Naive thymus-derived CD8-positive, alpha-beta T cell (primary cell): ENCODE measurements around the gene METTL24. TPM values are rescaled to one million over a fixed set of nuclear protein-coding genes. Genes with fewer than 3 reads are reported as not detected.

Source experiments
- ATAC-seq, 2 donors: fragments of 150-1000 bp; cut with Tn5 transposase in 1 of 2; sonication (Bioruptor Pico), chemical (Tn5 transposase) in 1 of 2; 1 replicate in 1 of 2; 2 replicates in 1 of 2; pipeline ENCODE4 v1.10.0; 2021; ENCODE audit warnings: mild to moderate bottlenecking in 2 of 2, moderate library complexity in 2 of 2
- POLR2A ChIA-PET: fragments of 350-600 bp; sonication (Branson Sonifier 250); formaldehyde crosslinking; loops from one replicate; lab custom pipeline; 2021; ENCODE audit warnings: antibody characterized with exemption; lab: Charles Lee
- DNase-seq, 10 donors: peaks; one replicate each; pipeline versions ENCODE4 v3.0.0 to v3.0.0-alpha.2; 2020 to 2022
- H3K27ac Mint-ChIP-seq, 10 donors: one replicate each; pipeline ENCODE4 v1.8.0; 2020 to 2022; ENCODE audit warnings: mild to moderate bottlenecking in 10 of 10, mixed read lengths in 10 of 10, moderate library complexity in 4 of 10, inconsistent platforms in 1 of 10
- H3K27me3 Mint-ChIP-seq, 5 donors: one replicate each; pipeline ENCODE4 v1.8.0; 2021 to 2022; ENCODE audit warnings: mixed read lengths in 5 of 5
- H3K36me3 Mint-ChIP-seq, 3 donors: one replicate each; pipeline ENCODE4 v1.8.0; 2020 to 2022; ENCODE audit warnings: mixed read lengths in 3 of 3, mild to moderate bottlenecking in 2 of 3, inconsistent platforms in 1 of 3
- H3K4me1 Mint-ChIP-seq, 4 donors: one replicate each; pipeline ENCODE4 v1.8.0; 2021 to 2022; ENCODE audit warnings: mixed read lengths in 4 of 4
- H3K4me3 Mint-ChIP-seq, 10 donors: one replicate each; pipeline ENCODE4 v1.8.0; 2020 to 2022; ENCODE audit warnings: mild to moderate bottlenecking in 10 of 10, mixed read lengths in 10 of 10, moderate library complexity in 6 of 10, inconsistent platforms in 1 of 10
- H3K9me3 Mint-ChIP-seq, 9 donors: one replicate each; pipeline ENCODE4 v1.8.0; 2020 to 2022; ENCODE audit warnings: mixed read lengths in 9 of 9, mild to moderate bottlenecking in 3 of 9, inconsistent platforms in 1 of 9, moderate library complexity in 1 of 9
- polyA plus RNA-seq, 3 donors: library from polyadenylated mRNA; unstranded; fragments of 300-500 nt; fragmentation: Illumina TruSeq; gene quantifications; one replicate each; pipeline ENCODE4 v1.2.3, GENCODE V29; 2021
- total RNA-seq, 8 experiments: library from RNA in 2 of 8; stranded (reverse) in 2 of 8; gene quantifications; one replicate each; pipeline ENCODE4 v1.2.3 and lab custom pipeline; 2021 to 2026

The METTL24 gene
- total and polyA plus RNA-seq, 5 experiments from 2014 or later = 0.58 to 2.0 (median 1.2) TPM; not detected in 1

DNA sequence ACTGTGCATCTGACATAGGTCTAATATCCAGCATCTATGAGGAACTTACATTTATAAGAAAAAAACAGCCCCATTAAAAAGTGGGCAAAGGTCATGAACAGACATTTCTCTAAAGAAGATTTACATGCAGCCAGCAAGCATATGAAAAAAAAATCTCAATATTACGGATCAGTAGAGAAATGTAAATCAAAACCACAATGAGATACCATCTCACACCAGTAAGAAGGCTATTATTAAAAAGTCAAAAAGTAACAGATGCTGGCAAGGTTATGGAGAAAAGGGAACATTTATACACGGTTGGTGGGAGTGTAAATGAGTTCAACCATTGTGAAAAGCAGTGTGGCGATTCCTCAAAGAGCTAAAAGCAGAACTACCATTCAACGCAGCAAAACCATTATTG lies 13.1 kb downstream of the METTL24 start:
- Mint-ChIP-seq H3K4me1 (peaks cover 0 to 6% (median 1%) of the 10 kb centered on the region in 4 donors), H3K4me3 (no peak overlapping the region), H3K27ac (peak overlapping the region in 1 of 10 donors; percentile 5), H3K9me3 (no peaks in the 10 kb centered on the region), H3K27me3 (no peaks in the 10 kb centered on the region), H3K36me3 (no peaks in the 10 kb centered on the region)
- POLR2A ChIA-PET = no interaction called here
- no peak for ATAC-seq
- no peak for DNase-seq

DNA sequence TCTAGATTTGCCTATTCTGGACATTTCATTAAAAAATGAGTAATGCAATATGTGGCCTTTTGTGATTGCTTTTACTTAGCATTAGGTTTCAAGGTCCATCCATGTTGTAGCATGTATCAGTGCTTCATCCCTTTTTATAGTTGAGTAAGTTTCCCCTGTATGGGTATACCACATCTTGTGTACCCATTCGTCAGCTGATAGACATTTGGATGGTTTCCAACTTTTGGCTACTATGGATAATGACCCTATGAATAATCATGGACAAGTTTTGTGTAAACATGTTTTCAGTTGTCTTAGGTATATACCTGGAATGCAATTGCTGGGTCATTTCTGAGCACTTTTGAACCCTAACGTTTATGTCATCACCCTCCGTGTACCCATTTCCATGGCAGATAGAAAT lies 15.4 kb downstream of the METTL24 start:
- peaks cover 0 to 1% (median 0%) of the 10 kb centered on the region in 5 donors for H3K27me3 Mint-ChIP-seq
- no peak overlapping the region for H3K4me3 Mint-ChIP-seq
- H3K36me3 Mint-ChIP-seq = no peaks in the 10 kb centered on the region
- no peak for DNase-seq
- POLR2A ChIA-PET = no interaction called here
- H3K9me3 Mint-ChIP-seq = no peaks in the 10 kb centered on the region
- peaks cover 0 to 6% (median 1%) of the 10 kb centered on the region in 4 donors for H3K4me1 Mint-ChIP-seq
- H3K27ac Mint-ChIP-seq = no peak overlapping the region
- no peak for ATAC-seq

DNA sequence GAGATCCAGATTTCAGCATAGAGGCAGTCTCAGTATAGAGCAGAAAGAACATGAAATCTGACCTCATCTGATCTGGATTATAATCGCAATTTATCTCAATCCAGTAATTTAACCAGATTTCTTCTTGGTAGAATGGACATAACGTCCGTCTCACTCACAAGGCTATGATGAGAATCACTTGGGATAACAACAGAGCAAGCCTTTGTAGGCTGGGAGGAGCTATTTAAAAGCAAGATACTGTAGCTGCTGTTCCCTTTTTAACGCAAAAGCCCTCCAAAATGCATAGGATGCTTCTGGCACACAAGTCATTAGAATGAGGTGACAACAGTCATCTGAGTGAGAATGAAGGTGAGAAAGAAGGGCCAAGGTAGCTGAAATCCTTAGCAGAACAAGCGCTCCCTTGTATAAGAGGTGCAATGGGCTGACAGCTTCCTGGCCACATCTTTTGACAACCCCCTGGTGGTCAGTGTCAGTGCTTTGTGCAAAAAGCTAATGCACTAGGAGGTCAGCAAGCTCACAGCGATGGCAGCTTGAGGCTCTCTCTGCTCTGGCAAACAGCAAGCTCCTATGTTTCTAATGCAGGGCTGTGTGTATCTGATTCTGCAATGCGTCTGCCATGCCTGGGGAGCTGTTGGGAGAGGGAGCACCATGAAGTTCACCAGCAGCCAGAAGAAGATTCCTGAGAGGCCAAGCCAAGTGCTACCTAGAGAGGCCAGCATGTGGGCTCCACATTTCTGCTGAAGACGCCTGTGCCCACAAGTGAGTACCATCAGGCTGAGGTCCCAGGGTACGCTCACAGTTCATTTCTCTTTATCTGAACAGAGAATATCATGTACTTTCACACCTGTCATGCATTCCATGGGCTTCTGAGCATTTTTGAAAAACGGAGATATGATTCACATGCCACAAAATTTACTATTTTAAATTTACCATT lies 16.2 kb downstream of the METTL24 start:
- Mint-ChIP-seq H3K36me3 (no peaks in the 10 kb centered on the region), H3K4me1 (peaks cover 0 to 6% (median 1%) of the 10 kb centered on the region in 4 donors), H3K27me3 (peaks cover 0 to 1% (median 0%) of the 10 kb centered on the region in 5 donors), H3K27ac (no peak overlapping the region), H3K4me3 (no peak overlapping the region), H3K9me3 (no peaks in the 10 kb centered on the region)
- POLR2A ChIA-PET = no interaction called here
- DNase-seq = no peak
- no peak for ATAC-seq

DNA sequence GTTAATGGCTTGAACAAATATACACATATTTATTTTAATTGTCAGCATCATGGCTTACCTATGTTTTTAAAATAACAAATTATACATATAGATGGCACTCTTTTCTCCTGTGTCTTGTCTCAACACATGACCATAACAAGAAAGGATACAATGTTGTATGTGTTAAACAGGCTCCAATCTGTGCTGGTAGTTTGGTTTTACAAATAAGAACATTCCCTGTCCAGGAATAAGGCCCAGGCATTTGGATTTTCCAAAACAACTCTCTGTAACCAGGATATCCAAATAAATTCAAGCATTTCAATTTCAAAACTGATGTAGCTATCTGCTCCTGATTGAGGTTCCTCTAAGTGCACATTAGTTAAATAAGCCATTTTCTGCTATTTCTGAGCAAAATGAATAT lies 17.1 kb downstream of the METTL24 start:
- DNase-seq (no peak), ATAC-seq (no peak)
- Mint-ChIP-seq H3K36me3 (no peaks in the 10 kb centered on the region), H3K27me3 (peaks cover 0 to 1% (median 0%) of the 10 kb centered on the region in 5 donors), H3K9me3 (peaks cover 0 to under 1% (median 0%) of the 10 kb centered on the region in 9 donors), H3K4me1 (peaks cover 0 to 6% (median 1%) of the 10 kb centered on the region in 4 donors), H3K4me3 (no peak overlapping the region), H3K27ac (no peak overlapping the region)
- POLR2A ChIA-PET = no interaction called here

- no peak overlapping the region for H3K27ac Mint-ChIP-seq
- H3K36me3 Mint-ChIP-seq = no peaks in the 10 kb centered on the region
- H3K4me1 Mint-ChIP-seq = peaks cover 0 to 6% (median 1%) of the 10 kb centered on the region in 4 donors
- POLR2A ChIA-PET = no interaction called here
- no peak for ATAC-seq
- H3K27me3 Mint-ChIP-seq = peaks cover 0 to 1% (median 0%) of the 10 kb centered on the region in 5 donors
- H3K9me3 Mint-ChIP-seq = peaks cover 0 to 3% (median 0%) of the 10 kb centered on the region in 9 donors
- DNase-seq = no peak
- H3K4me3 Mint-ChIP-seq = no peak overlapping the region
Measured at GRCh38 chr6:110340392-110340965, 17.7 kb downstream of the METTL24 start.

DNA sequence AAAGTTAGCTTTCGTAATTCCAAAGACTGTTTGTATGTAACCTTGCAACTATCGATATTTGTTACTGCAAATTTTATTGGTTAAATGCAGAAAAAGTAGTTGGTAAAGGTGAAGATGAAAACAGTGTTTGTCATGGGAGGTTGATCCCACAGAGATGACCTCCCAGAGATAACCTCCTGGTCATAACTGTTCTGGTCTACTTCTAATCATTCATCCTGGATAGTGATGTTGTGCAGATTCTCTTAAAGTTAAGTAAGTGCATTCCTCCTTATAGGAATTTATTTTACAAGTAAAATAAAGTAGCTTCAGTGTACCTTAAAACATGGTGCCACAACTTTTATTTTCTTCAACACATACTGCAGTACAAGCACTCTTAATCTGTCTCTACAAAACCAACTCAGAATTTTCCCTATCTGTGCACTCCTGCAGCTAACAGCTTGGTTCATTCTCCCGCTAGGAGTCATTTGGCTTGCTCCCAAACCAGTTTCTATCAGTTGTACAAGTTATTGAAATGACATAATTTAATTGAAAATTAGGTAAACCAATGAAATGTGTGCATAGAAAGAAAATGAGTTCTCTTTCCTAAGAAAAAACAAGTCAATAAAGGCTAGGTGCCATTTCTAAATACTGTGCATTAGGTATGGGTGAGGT lies 19.2 kb downstream of the METTL24 start:
- peaks cover 0 to 3% (median 0%) of the 10 kb centered on the region in 9 donors for H3K9me3 Mint-ChIP-seq
- H3K4me3 Mint-ChIP-seq = no peak overlapping the region
- ATAC-seq (no peak), DNase-seq (no peak)
- H3K27ac Mint-ChIP-seq = no peak overlapping the region
- POLR2A ChIA-PET = interaction anchor here (0.5 to 0.7 kb wide), 2 partner anchors 922 to 1415 kb away, joined by 3 to 4 read pairs; no protein-coding TSS in a partner anchor
- H3K27me3 Mint-ChIP-seq = peaks cover 0 to 3% (median 0%) of the 10 kb centered on the region in 5 donors
- H3K36me3 Mint-ChIP-seq = no peaks in the 10 kb centered on the region
- H3K4me1 Mint-ChIP-seq = peaks cover 7 to 8% (median 7%) of the 10 kb centered on the region in 4 donors

DNA sequence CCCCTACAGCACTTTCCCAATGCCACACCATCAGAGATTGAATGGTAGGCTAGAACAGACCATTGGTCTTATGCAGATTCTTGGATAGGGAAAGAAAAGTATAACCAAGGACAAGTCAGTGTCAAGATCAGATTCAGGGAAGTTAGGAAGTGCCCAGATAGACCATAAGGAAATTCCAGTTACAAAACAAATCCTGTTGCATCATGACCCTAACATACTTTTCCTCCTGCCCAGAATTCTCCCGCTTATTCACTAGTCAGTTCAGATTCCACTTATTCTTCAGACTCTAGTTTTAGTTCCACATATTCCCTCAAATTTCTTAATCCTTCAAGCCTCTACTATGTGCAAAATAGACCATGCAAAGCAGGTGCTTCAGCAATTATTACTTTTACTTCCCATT lies 20.7 kb downstream of the METTL24 start:
- POLR2A ChIA-PET = no interaction called here
- ATAC-seq (no peak), DNase-seq (no peak)
- Mint-ChIP-seq H3K4me1 (peaks cover 9 to 18% (median 16%) of the 10 kb centered on the region in 4 donors), H3K36me3 (no peaks in the 10 kb centered on the region), H3K27me3 (peaks cover 0 to 3% (median 0%) of the 10 kb centered on the region in 5 donors), H3K9me3 (peaks cover 0 to 3% (median 0%) of the 10 kb centered on the region in 9 donors), H3K27ac (no peak overlapping the region), H3K4me3 (no peak overlapping the region)

- no peaks in the 10 kb centered on the region for H3K36me3 Mint-ChIP-seq
- peaks cover 11 to 18% (median 16%) of the 10 kb centered on the region in 4 donors for H3K4me1 Mint-ChIP-seq
- H3K27ac Mint-ChIP-seq = peak overlapping the region in 3 of 10 donors; percentile 35 to 85 (median 71)
- POLR2A ChIA-PET = interaction anchor here (0.7 kb wide), 1 partner anchor 36 kb away, joined by 4 read pairs; no protein-coding TSS in a partner anchor
- ATAC-seq (peak in 1 of 2 donors; percentile 89), DNase-seq (peak in 2 of 10 donors; percentile 10 to 15)
- H3K9me3 Mint-ChIP-seq = peaks cover 0 to 3% (median 0%) of the 10 kb centered on the region in 9 donors
- peak overlapping the region in 1 of 10 donors; percentile 34 for H3K4me3 Mint-ChIP-seq
- peaks cover 0 to 3% (median 0%) of the 10 kb centered on the region in 5 donors for H3K27me3 Mint-ChIP-seq
Measured at GRCh38 chr6:110334423-110335180, 23.5 kb downstream of the METTL24 start.

GRCh38 chr6:110332281-110332680 lies 25.9 kb downstream of the METTL24 start:
- Mint-ChIP-seq H3K4me1 (peaks cover 14 to 18% (median 16%) of the 10 kb centered on the region in 4 donors), H3K27me3 (peaks cover 0 to 2% (median 0%) of the 10 kb centered on the region in 5 donors), H3K27ac (peak overlapping the region in 1 of 10 donors; percentile 16), H3K36me3 (no peaks in the 10 kb centered on the region), H3K9me3 (peaks cover 0 to 3% (median 0%) of the 10 kb centered on the region in 9 donors), H3K4me3 (no peak overlapping the region)
- ATAC-seq (no peak), DNase-seq (no peak)
- POLR2A ChIA-PET = no interaction called here

DNA sequence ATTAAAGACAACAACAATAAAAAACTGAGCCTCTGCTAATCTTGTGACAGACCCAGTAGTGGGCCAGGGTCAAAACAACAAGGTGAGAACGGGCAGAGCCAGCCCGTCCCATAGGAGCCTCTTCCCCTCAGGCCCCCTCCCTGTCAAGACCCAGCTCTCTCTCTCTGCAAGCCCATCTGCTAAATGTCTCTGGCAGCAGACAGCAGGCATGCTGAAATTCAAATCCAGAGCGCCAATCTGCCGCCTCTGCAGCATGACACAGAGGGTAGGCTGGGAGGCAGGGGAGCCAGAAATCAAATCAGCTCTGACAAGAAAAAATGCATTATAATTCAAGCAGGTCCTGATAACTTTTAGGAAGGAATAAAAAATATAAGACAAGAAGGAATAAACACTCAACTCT lies 26.3 kb downstream of the METTL24 start:
- peaks cover 14 to 18% (median 16%) of the 10 kb centered on the region in 4 donors for H3K4me1 Mint-ChIP-seq
- no peaks in the 10 kb centered on the region for H3K36me3 Mint-ChIP-seq
- peak overlapping the region in 1 of 10 donors; percentile 69 for H3K27ac Mint-ChIP-seq
- DNase-seq = no peak
- POLR2A ChIA-PET = no interaction called here
- ATAC-seq = no peak
- H3K27me3 Mint-ChIP-seq = peaks cover 0 to 2% (median 0%) of the 10 kb centered on the region in 5 donors
- H3K9me3 Mint-ChIP-seq = peaks cover 0 to 3% (median 0%) of the 10 kb centered on the region in 9 donors
- no peak overlapping the region for H3K4me3 Mint-ChIP-seq

- Mint-ChIP-seq H3K4me1 (peaks cover 14 to 18% (median 16%) of the 10 kb centered on the region in 4 donors), H3K27ac (peak overlapping the region in 2 of 10 donors; percentile 44 to 69), H3K9me3 (peaks cover 0 to 3% (median 0%) of the 10 kb centered on the region in 9 donors), H3K4me3 (no peak overlapping the region), H3K27me3 (peaks cover 0 to 2% (median 0%) of the 10 kb centered on the region in 5 donors), H3K36me3 (no peaks in the 10 kb centered on the region)
- POLR2A ChIA-PET = no interaction called here
- DNase-seq (no peak), ATAC-seq (no peak)
Measured at GRCh38 chr6:110331390-110331789, 26.8 kb downstream of the METTL24 start.
